Endothelial cell of umbilical vein (primary cell): ENCODE results near the gene TNS1. TPM values are rescaled to one million over a fixed set of nuclear protein-coding genes. Genes with fewer than 3 reads are reported as not detected.

ENCODE experiments used
- BruUV-seq: library from RNA; stranded (reverse); fragments of 400-500 nt; replicated peaks from 2 replicates; lab custom pipeline; 2021; lab: Mats Ljungman, UMichigan
- CTCF ChIA-PET: fragments of 300-600, 350-600 bp; sonication (Branson Sonifier 250); formaldehyde crosslinking; loops from one replicate; lab custom pipeline; 2021; ENCODE audit warnings: antibody characterized with exemption, inconsistent platforms; lab: Charles Lee
- POLR2A ChIA-PET: fragments of 300-600, 350-600 bp; sonication (Branson Sonifier 250); formaldehyde crosslinking; loops from one replicate; lab custom pipeline; 2021; ENCODE audit warnings: antibody characterized with exemption, inconsistent platforms; lab: Charles Lee
- DNase-seq: peaks from one replicate; pipeline ENCODE4 v3.0.0-alpha.2; 2011; ENCODE audit warnings: low read depth, low spot score
- FAIRE-seq: peaks from 2 replicates; lab custom pipeline; 2011; peaks lifted over from hg19 to GRCh38; lab: Jason Lieb, UNC
- H2AFZ ChIP-seq: 2 replicates; pipeline ENCODE4 v1.6.0; 2012; ENCODE audit warnings: low read depth, low read length, control low read depth, inconsistent platforms
- H3K27ac ChIP-seq: 2 replicates; pipeline ENCODE4 v1.5.1; 2011; ENCODE audit warnings: low read depth, mild to moderate bottlenecking, control low read depth, low read length, moderate library complexity; ENCODE audit not compliant: insufficient read depth
- H3K27me3 ChIP-seq, 2 experiments: 2 replicates each; pipeline versions ENCODE4 v1.6.0 to v1.6.1; 2011; ENCODE audit warnings: low read length in 2 of 2, mixed read lengths in 1 of 2; ENCODE audit not compliant: control insufficient read depth in 2 of 2, insufficient read depth in 2 of 2
- H3K36me3 ChIP-seq, 2 experiments: 2 replicates in 1 of 2; 3 replicates in 1 of 2; pipeline ENCODE4 v1.5.1; 2011; ENCODE audit warnings: low read length in 2 of 2, mild to moderate bottlenecking in 1 of 2, moderate library complexity in 1 of 2; ENCODE audit not compliant: control insufficient read depth in 2 of 2, insufficient read depth in 2 of 2; ENCODE audit errors: extremely low read depth in 1 of 2
- H3K4me1 ChIP-seq: 3 replicates; pipeline ENCODE4 v1.5.1; 2011; ENCODE audit warnings: mild to moderate bottlenecking, low read length; ENCODE audit not compliant: control insufficient read depth, insufficient read depth; ENCODE audit errors: extremely low read depth
- H3K4me2 ChIP-seq: 2 replicates; pipeline ENCODE4 v1.6.1; 2011; ENCODE audit warnings: low read length, control low read depth, mixed read lengths; ENCODE audit not compliant: insufficient read depth
- H3K4me3 ChIP-seq, 3 experiments: fragments of 200-600 bp in 1 of 3; sonication (generic), shearing (Covaris generic) in 1 of 3; replicated peaks in 1 of 3; 2 replicates each; pipeline ENCODE4 v1.5.1; 2011 to 2016; ENCODE audit warnings: control low read depth in 3 of 3, low read length in 3 of 3, mild to moderate bottlenecking in 2 of 3, inconsistent platforms in 1 of 3, low read depth in 1 of 3, moderate library complexity in 1 of 3; ENCODE audit not compliant: insufficient read depth in 1 of 3
- H3K79me2 ChIP-seq: 2 replicates; pipeline ENCODE4 v1.6.0; 2012; ENCODE audit warnings: low read length, inconsistent platforms; ENCODE audit not compliant: control insufficient read depth, insufficient read depth
- H3K9ac ChIP-seq: replicated peaks from 2 replicates; pipeline ENCODE3; 2011; ENCODE audit warnings: low read length, control low read depth; ENCODE audit not compliant: insufficient read depth; ENCODE audit errors: extremely low read depth
- H3K9me1 ChIP-seq: replicated peaks from 3 replicates; pipeline ENCODE4 v1.6.0; 2011; ENCODE audit warnings: mild to moderate bottlenecking, low read length; ENCODE audit not compliant: control insufficient read depth, insufficient read depth; ENCODE audit errors: extremely low read depth
- H3K9me3 ChIP-seq: replicated peaks from 2 replicates; pipeline ENCODE4 v1.5.1; 2012; ENCODE audit warnings: low read length, inconsistent platforms; ENCODE audit not compliant: control insufficient read depth, insufficient read depth
- H4K20me1 ChIP-seq: replicated peaks from 2 replicates; pipeline ENCODE3; 2011; ENCODE audit warnings: mild to moderate bottlenecking, low read length; ENCODE audit not compliant: control insufficient read depth, insufficient read depth; ENCODE audit errors: extremely low read depth
- EZH2 ChIP-seq: IDR thresholded peaks from 2 replicates; pipeline ENCODE4 v1.6.1; 2012; ENCODE audit warnings: borderline replicate concordance, low read depth, mild to moderate bottlenecking, moderate library complexity, low read length, inconsistent platforms; ENCODE audit not compliant: severe bottlenecking
- GATA2 ChIP-seq: IDR thresholded peaks from 2 replicates; pipeline ENCODE4 v1.7.0; 2011; ENCODE audit warnings: low read depth, mild to moderate bottlenecking, moderate library complexity, mixed read lengths, low read length; ENCODE audit not compliant: insufficient read length, insufficient read depth
- JUN ChIP-seq: IDR thresholded peaks from 2 replicates; pipeline ENCODE4 v1.6.1; 2011; ENCODE audit warnings: borderline replicate concordance, low read depth; ENCODE audit not compliant: insufficient read length, insufficient read depth
- MAX ChIP-seq: IDR thresholded peaks from 2 replicates; pipeline ENCODE4 v1.6.1; 2011; ENCODE audit not compliant: insufficient read depth, insufficient read length
- MYC ChIP-seq: IDR thresholded peaks from one replicate; pipeline ENCODE4 v1.6.1; 2011; ENCODE audit warnings: mild to moderate bottlenecking, low read depth, low read length
- POLR2A ChIP-seq: IDR thresholded peaks from 2 replicates; pipeline ENCODE4 v1.6.1; 2012; ENCODE audit warnings: low read depth, mild to moderate bottlenecking, control low read depth, low read length
- POLR2AphosphoS5 ChIP-seq: IDR thresholded peaks from 2 replicates; pipeline ENCODE4 v1.6.1; 2012; ENCODE audit warnings: low read depth, mild to moderate bottlenecking, control low read depth, low read length, moderate library complexity; ENCODE audit not compliant: insufficient read depth
- dilution Hi-C: fragments of 300-500 bp; cut with MboI; formaldehyde crosslinking; loops from one replicate; pipeline ENCODE4 v1.15.0; 2019; ENCODE audit warnings: low sequenced_read_pairs; ENCODE audit not compliant: extremely low pct_ligation_motif_present
- intact Hi-C: fragments of 100-400 bp; cut with micrococcal nuclease; formaldehyde crosslinking; loops from one replicate; pipeline ENCODE4 v1.10.0; 2022
- polyA plus RNA-seq, 4 experiments: library from polyadenylated mRNA; depleted of rRNA in 3 of 4; stranded (reverse) in 3 of 4; unstranded in 1 of 4; fragments of >200 nt; gene quantifications; 2 replicates each; pipeline versions ENCODE4 v1.2.1 to v1.2.3, GENCODE V29; 2011 to 2012; ENCODE audit warnings: missing spikeins in 1 of 4
- total RNA-seq: library from RNA; stranded (reverse); gene quantifications from 2 replicates; pipeline ENCODE4 v1.2.3, GENCODE V29; 2021

The TNS1 gene
- total and polyA plus RNA-seq, 2 donors (not counting 3 experiments of a cell fraction or from before 2014, with no cell fraction given), result 11.0 to 52.1 TPM

- FAIRE-seq, result no peak
- no peaks in the 10 kb centered on the region for H3K9me3 ChIP-seq
- H3K27me3 ChIP-seq, result no peaks in the 10 kb centered on the region
- H3K9ac ChIP-seq, result no peak overlapping the region
- BruUV-seq, result no TSS peak
- intact Hi-C loops (no loop called here), dilution Hi-C loops (no loop called here)
- H3K4me2 ChIP-seq, result no peak overlapping the region
- H3K9me1 ChIP-seq, result no peaks in the 10 kb centered on the region
- H3K4me1 ChIP-seq, result no peaks in the 10 kb centered on the region
- no peak overlapping the region for H3K27ac ChIP-seq
- DNase-seq, result no peak
- TF ChIP-seq MAX (no peak), GATA2 (no peak), POLR2A (no peak), POLR2AphosphoS5 (no peak), EZH2 (no peak), JUN (no peak)
- peaks cover 0 to 12% of the 10 kb centered on the region in 2 experiments for H3K36me3 ChIP-seq
- no peak overlapping the region for H3K4me3 ChIP-seq
- no peaks in the 10 kb centered on the region for H3K79me2 ChIP-seq
- no peak overlapping the region for H2AFZ ChIP-seq
- POLR2A ChIA-PET, result no interaction called here
- H4K20me1 ChIP-seq, result no peaks in the 10 kb centered on the region
- CTCF ChIA-PET, result interaction anchor here (1.1 to 1.4 kb wide), 2 partner anchors 49 to 51 kb away, joined by 3 to 4 read pairs; no protein-coding TSS in a partner anchor
Observed at GRCh38 chr2:217834744-217835513, 167.9 kb downstream of the TNS1 start.

GRCh38 chr2:217834057-217834620, 168.7 kb downstream of the TNS1 start:
- FAIRE-seq (no peak), DNase-seq (no peak)
- Histone ChIP-seq H3K36me3 (peaks cover 0 to 17% of the 10 kb centered on the region in 2 experiments), H3K9me3 (no peaks in the 10 kb centered on the region), H3K9ac (no peak overlapping the region), H3K4me2 (no peak overlapping the region), H3K79me2 (no peaks in the 10 kb centered on the region), H3K4me3 (no peak overlapping the region), H2AFZ (no peak overlapping the region), H3K9me1 (no peaks in the 10 kb centered on the region), H4K20me1 (no peaks in the 10 kb centered on the region), H3K4me1 (no peaks in the 10 kb centered on the region), H3K27me3 (no peaks in the 10 kb centered on the region), H3K27ac (no peak overlapping the region)
- intact Hi-C loops, result no loop called here
- no TSS peak for BruUV-seq
- CTCF ChIA-PET, result interaction anchor here (1.0 to 1.2 kb wide), 2 partner anchors 24 to 235 kb away, joined by 3 read pairs; partner anchors contain the start of gene RUFY4
- POLR2A ChIA-PET, result no interaction called here
- dilution Hi-C loops, result no loop called here
- TF ChIP-seq POLR2AphosphoS5, result no peak
- TF ChIP-seq POLR2A, result no peak
- TF ChIP-seq JUN, result no peak
- TF ChIP-seq MYC, result no peak
- no peak for TF ChIP-seq GATA2
